Measurements from ENCODE around the gene NDUFB10.

GRCh38 chr16:2003231-2003826, 44.0 kb downstream of the NDUFB10 start:
- TF ChIP-seq, protein P1, sequence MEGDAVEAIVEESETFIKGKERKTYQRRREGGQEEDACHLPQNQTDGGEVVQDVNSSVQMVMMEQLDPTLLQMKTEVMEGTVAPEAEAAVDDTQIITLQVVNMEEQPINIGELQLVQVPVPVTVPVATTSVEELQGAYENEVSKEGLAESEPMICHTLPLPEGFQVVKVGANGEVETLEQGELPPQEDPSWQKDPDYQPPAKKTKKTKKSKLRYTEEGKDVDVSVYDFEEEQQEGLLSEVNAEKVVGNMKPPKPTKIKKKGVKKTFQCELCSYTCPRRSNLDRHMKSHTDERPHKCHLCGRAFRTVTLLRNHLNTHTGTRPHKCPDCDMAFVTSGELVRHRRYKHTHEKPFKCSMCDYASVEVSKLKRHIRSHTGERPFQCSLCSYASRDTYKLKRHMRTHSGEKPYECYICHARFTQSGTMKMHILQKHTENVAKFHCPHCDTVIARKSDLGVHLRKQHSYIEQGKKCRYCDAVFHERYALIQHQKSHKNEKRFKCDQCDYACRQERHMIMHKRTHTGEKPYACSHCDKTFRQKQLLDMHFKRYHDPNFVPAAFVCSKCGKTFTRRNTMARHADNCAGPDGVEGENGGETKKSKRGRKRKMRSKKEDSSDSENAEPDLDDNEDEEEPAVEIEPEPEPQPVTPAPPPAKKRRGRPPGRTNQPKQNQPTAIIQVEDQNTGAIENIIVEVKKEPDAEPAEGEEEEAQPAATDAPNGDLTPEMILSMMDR (conservative IDR thresholded peaks at IDR 0.05), result no peak
- no peak for TF ChIP-seq EZH2 (IDR thresholded peaks at IDR 0.05; ENCODE audit: low read depth)
